Measurements from ENCODE around the gene IFIT1B.

The IFIT1B gene

DNA sequence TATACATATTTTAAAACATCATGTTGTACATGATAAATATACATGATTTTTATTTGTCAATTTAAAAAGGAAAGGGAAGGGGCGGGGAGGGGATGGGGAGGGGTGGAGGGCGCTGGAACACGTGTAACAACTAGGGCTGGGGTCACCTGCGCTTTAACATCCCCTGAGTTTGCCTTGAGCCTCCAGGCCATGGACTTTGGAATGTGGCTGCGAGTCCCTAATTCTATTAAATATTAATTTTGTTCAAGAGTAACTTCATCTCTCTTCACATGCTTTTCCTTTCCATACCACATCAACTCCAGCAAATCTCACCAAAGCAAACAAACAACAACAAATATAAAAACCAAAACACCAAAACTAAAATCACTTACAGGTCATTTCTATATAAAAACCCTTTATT, 47.1 kb downstream of the IFIT1B start:
- TF ChIP-seq, protein P1, sequence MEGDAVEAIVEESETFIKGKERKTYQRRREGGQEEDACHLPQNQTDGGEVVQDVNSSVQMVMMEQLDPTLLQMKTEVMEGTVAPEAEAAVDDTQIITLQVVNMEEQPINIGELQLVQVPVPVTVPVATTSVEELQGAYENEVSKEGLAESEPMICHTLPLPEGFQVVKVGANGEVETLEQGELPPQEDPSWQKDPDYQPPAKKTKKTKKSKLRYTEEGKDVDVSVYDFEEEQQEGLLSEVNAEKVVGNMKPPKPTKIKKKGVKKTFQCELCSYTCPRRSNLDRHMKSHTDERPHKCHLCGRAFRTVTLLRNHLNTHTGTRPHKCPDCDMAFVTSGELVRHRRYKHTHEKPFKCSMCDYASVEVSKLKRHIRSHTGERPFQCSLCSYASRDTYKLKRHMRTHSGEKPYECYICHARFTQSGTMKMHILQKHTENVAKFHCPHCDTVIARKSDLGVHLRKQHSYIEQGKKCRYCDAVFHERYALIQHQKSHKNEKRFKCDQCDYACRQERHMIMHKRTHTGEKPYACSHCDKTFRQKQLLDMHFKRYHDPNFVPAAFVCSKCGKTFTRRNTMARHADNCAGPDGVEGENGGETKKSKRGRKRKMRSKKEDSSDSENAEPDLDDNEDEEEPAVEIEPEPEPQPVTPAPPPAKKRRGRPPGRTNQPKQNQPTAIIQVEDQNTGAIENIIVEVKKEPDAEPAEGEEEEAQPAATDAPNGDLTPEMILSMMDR (conservative IDR thresholded peaks at IDR 0.05; ENCODE audit: low read length), result no peak
- H3K4me3 ChIP-seq (ENCODE audit: low read length), result no peak overlapping the region
- no peak for DNase-seq (ENCODE audit: low read depth)

- TF ChIP-seq, protein P1 (conservative IDR thresholded peaks at IDR 0.05; ENCODE audit: low read length), result peak; percentile 92
- DNase-seq (ENCODE audit: low read depth), result peak; percentile 68
- H3K4me3 ChIP-seq (ENCODE audit: low read length), result no peak overlapping the region
These were observed 48.5 kb downstream of the IFIT1B start for GRCh38 chr10:89426230-89426868.

DNA sequence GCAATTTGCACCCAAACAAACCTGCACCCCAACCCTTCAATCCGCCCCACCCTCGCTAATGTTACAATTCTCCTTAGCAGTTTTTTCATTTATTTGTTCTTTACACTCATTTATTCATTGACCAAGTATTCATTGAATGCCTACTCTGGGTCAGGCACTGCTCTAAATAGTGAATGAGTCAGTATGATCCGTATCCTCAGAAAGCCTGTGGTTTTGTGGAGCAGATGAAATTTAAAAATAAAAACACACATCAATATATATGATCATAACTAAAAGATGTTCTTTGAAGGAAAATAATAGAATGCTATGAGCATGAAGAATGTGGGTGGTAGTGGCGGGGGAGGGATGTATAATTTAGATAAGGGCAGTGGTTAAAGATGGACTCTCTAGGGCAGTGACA, 49.8 kb downstream of the IFIT1B start:
- DNase-seq (ENCODE audit: low read depth), result peak; percentile 81
- H3K4me3 ChIP-seq (ENCODE audit: low read length), result no peak overlapping the region
- TF ChIP-seq, protein P1 (conservative IDR thresholded peaks at IDR 0.05; ENCODE audit: low read length), result no peak

GRCh38 chr10:89428877-89429276, 51.0 kb downstream of the IFIT1B start:
- H3K4me3 ChIP-seq (ENCODE audit: low read length), result no peak overlapping the region
- peak; percentile 36 for DNase-seq (ENCODE audit: low read depth)
- TF ChIP-seq, protein P1 (conservative IDR thresholded peaks at IDR 0.05; ENCODE audit: low read length), result no peak

- H3K4me3 ChIP-seq (ENCODE audit: low read length), result no peak overlapping the region
- TF ChIP-seq, protein P1 (conservative IDR thresholded peaks at IDR 0.05; ENCODE audit: low read length), result no peak
- DNase-seq (ENCODE audit: low read depth), result peak; percentile 62
These were observed 54.1 kb downstream of the IFIT1B start for GRCh38 chr10:89431977-89432376.

All from AG10803 (cell line).